Body of pancreas (tissue), 4 donors: Measurements from ENCODE around the gene C14orf132.

Experiments used
- CTCF ChIP-seq, 7 experiments: fragments of 450-650 bp in 4 of 7; fragments of 200-600 bp in 3 of 7; sonication (generic) in 3 of 7; IDR thresholded peaks; one replicate each; pipeline ENCODE4 v1.5.1; 2016 to 2019; ENCODE audit warnings: antibody characterized with exemption in 7 of 7
- POLR2A ChIP-seq, 3 donors: fragments of 450-650 bp; IDR thresholded peaks; one replicate each; pipeline ENCODE4 v1.6.1; 2016; ENCODE audit warnings: antibody characterized with exemption in 3 of 3, mild to moderate bottlenecking in 2 of 3

DNA sequence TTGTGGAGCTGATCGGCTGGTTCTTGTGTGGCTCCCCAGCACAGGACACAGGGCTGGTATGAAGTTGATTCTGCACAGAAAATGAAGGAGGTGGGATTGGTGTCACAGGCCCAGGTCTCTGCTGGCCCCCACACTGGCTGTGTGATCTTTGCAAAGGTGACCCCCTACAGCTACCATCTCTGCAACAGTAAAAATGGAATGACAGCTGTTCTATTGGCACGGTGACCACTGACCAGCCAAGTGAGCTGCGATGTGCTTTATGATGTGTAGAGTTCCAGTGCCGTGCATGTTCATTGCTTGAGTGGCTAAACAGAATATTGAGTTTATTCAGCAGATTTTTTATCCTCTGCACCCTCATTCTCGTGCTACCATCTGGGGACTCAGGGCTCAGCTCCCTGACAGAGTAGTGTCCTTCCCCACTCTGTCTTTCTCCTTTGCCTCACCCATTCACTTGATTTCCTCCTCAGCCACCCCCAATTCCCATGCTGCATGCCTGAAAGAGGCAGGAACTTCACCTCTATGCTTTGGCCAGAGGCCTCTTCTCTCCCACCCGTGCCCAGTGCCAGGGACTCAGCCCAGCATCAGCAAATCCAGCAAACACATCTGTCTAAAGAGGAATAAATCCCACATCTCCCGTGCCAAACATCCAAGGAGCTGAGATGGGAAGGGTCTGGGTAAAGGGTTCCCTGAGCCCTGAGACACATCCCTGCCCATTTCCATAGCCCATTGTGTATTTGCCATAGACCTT is 21.2 kb downstream of the C14orf132 start:
- no peak for TF ChIP-seq CTCF (IDR thresholded peaks at IDR 0.05)
- no peak for TF ChIP-seq POLR2A (IDR thresholded peaks at IDR 0.05)
